Right ventricle myocardium superior (tissue), 1 donor: ENCODE data around the gene ROR1. TPM values are rescaled to one million over a fixed set of nuclear protein-coding genes. Genes with fewer than 3 reads are reported as not detected.

Source experiments
- ATAC-seq: fragments of 200-7000 bp; cut with Tn5 transposase; one replicate; pipeline ENCODE4 v1.9.1; 2020; ENCODE audit warnings: mild to moderate bottlenecking; ENCODE audit not compliant: poor library complexity
- DNase-seq: peaks from one replicate; pipeline ENCODE4 v3.0.0-alpha.2; 2020
- intact Hi-C: fragments of 100-400 bp; cut with DNase I; formaldehyde crosslinking; loops from one replicate; pipeline ENCODE4 v1.11.2; 2022
- total RNA-seq: library from RNA; stranded (reverse); fragmentation: NEBNext Ultra II Directional; extraction: Animal tissue kit (Norgen Biotek cat#: 25700); gene quantifications from one replicate; pipeline ENCODE4 v1.2.1, GENCODE V29; 2021
- donor health status: DM: no; HTN: yes; CAD: no; lungs with severe emphysema.

The ROR1 gene
- total RNA-seq, 1 donor from 2014 or later: 8.6 TPM

- intact Hi-C loops: no loop called here
- ATAC-seq: no peak
Measured at GRCh38 chr1:64140596-64140995, 366.8 kb downstream of the ROR1 start.

GRCh38 chr1:64147045-64147724 is 373.4 kb downstream of the ROR1 start:
- no peak for DNase-seq
- intact Hi-C loops: no loop called here
- ATAC-seq: no peak

More at GRCh38 chr1:64140596-64140995, 366.8 kb downstream of the ROR1 start:
- no peak for DNase-seq

GRCh38 chr1:64147759-64148158 is 373.9 kb downstream of the ROR1 start:
- DNase-seq (no peak), ATAC-seq (no peak)
- intact Hi-C loops: no loop called here

- ATAC-seq: no peak
- no peak for DNase-seq
Measured at GRCh38 chr1:64150266-64150665, 376.4 kb downstream of the ROR1 start.

GRCh38 chr1:64150729-64151230 is 377.0 kb downstream of the ROR1 start:
- DNase-seq (no peak), ATAC-seq (no peak)
- intact Hi-C loops: no loop called here

More at GRCh38 chr1:64150266-64150665, 376.4 kb downstream of the ROR1 start:
- intact Hi-C loops: no loop called here

GRCh38 chr1:64155278-64155677 is 381.5 kb downstream of the ROR1 start:
- intact Hi-C loops: no loop called here
- DNase-seq (no peak), ATAC-seq (no peak)

GRCh38 chr1:64161357-64161941 is 387.6 kb downstream of the ROR1 start:
- intact Hi-C loops: no loop called here
- ATAC-seq (no peak), DNase-seq (no peak)

- no peak for ATAC-seq
- intact Hi-C loops: no loop called here
- no peak for DNase-seq
Measured at GRCh38 chr1:64162151-64162550, 388.3 kb downstream of the ROR1 start.

- intact Hi-C loops: no loop called here
- DNase-seq: no peak
- ATAC-seq: no peak
Measured at GRCh38 chr1:64162804-64163203, 389.0 kb downstream of the ROR1 start.

- peak; percentile 43 for ATAC-seq
- DNase-seq: no peak
- intact Hi-C loops: no loop called here
Measured at GRCh38 chr1:64163431-64163830, 389.6 kb downstream of the ROR1 start.

GRCh38 chr1:64163970-64164369 is 390.2 kb downstream of the ROR1 start:
- ATAC-seq: peak; percentile 72
- intact Hi-C loops: no loop called here
- DNase-seq: no peak

- no peak for DNase-seq
- ATAC-seq: no peak
- intact Hi-C loops: no loop called here
Measured at GRCh38 chr1:64166629-64167028, 392.8 kb downstream of the ROR1 start.

- ATAC-seq (no peak), DNase-seq (no peak)
- intact Hi-C loops: no loop called here
Measured at GRCh38 chr1:64167176-64167575, 393.4 kb downstream of the ROR1 start.

GRCh38 chr1:64171246-64171645 is 397.4 kb downstream of the ROR1 start:
- ATAC-seq (no peak), DNase-seq (no peak)
- intact Hi-C loops: no loop called here

- DNase-seq: no peak
- intact Hi-C loops: no loop called here
- ATAC-seq: no peak
Measured at GRCh38 chr1:64171797-64172281, 398.0 kb downstream of the ROR1 start.

GRCh38 chr1:64172458-64172983 is 398.7 kb downstream of the ROR1 start:
- intact Hi-C loops: no loop called here
- ATAC-seq: no peak
- DNase-seq: no peak

- intact Hi-C loops: no loop called here
- ATAC-seq (no peak), DNase-seq (no peak)
Measured at GRCh38 chr1:64173336-64173940, 399.6 kb downstream of the ROR1 start.

GRCh38 chr1:64175639-64176038 is 401.8 kb downstream of the ROR1 start:
- no peak for DNase-seq
- no peak for ATAC-seq
- intact Hi-C loops: no loop called here

GRCh38 chr1:64176659-64177058 is 402.8 kb downstream of the ROR1 start:
- intact Hi-C loops: no loop called here

GRCh38 chr1:64179588-64179987 is 405.8 kb downstream of the ROR1 start:
- DNase-seq: no peak

More at GRCh38 chr1:64176659-64177058, 402.8 kb downstream of the ROR1 start:
- DNase-seq (no peak), ATAC-seq (no peak)

More at GRCh38 chr1:64179588-64179987, 405.8 kb downstream of the ROR1 start:
- intact Hi-C loops: no loop called here
- no peak for ATAC-seq
